GM21526 (cell line): ENCODE results near the gene IKBIP.
"Not testable (repeated sequence)": the region's sequence is repeated elsewhere in the genome, so short reads cannot be mapped to it uniquely, and the experiment has no call there.

Experiments used
- ATAC-seq: cut with Tn5 transposase; IDR thresholded peaks from one replicate; pipeline ENCODE4 v1.9.1; 2021; ENCODE audit warnings: moderate library complexity; ENCODE audit not compliant: unreplicated experiment, low FRiP score

The IKBIP gene

GRCh38 chr12:98638009-98638408 is 6.6 kb downstream of the IKBIP start:
- no peak for ATAC-seq

GRCh38 chr12:98637068-98637467 is 7.5 kb downstream of the IKBIP start:
- no peak for ATAC-seq

GRCh38 chr12:98635657-98636323 is 8.8 kb downstream of the IKBIP start:
- ATAC-seq = peak; percentile 83

- no peak for ATAC-seq
These were observed 25.6 kb downstream of the IKBIP start for GRCh38 chr12:98618952-98619351.

DNA sequence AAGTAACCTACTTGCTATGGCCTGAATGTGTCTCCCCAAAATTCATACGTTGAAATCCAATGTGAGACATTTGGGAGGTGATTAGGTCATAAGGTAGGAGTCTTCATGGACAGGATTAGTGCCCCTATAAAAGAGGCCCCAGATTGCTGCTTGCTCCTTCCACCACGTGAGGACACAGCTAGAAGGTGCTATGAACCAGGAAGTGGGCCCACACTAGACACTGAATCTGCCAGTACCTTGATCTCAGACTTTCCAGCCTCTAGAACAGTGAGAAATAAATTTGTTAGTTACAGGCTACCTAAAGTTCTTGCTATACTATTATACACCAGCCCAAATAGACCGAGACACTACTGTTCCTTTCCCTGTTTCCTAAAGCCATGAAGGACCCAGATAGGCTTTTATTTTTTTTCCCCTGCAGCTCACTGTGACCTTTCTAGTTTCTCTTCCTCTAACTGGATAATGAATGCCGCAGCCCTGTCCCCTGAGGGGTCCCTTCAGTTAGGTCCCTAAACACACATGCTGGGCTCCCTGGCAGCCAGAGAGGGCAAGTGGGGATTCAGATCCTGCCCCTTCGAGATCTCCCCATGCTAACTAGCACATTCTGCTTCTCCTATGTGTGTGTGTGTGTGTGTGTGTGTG is 31.8 kb downstream of the IKBIP start:
- ATAC-seq = peak; percentile 91

DNA sequence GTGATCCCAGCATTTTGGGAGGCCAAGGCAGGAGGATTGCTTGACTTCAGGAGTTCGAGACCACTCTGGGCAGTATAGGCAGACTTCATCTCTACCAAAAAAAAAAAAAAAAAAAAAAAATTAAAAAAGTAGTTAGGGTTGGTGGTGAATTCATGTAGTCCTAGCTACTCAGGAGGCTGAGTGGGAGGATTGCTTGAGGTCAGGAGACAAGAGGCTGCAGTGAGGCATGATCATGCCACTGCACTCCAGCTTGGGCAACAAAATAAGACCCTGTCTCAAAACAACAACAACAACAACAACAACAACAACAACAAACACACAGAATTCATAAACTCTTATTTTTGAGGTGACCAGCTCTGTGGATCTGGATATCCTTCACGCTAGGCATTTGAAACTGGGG is 34.0 kb downstream of the IKBIP start:
- no peak for ATAC-seq

GRCh38 chr12:98606359-98606988 is 38.1 kb downstream of the IKBIP start:
- no peak for ATAC-seq

GRCh38 chr12:98601924-98602323 is 42.7 kb downstream of the IKBIP start:
- ATAC-seq = no peak

DNA sequence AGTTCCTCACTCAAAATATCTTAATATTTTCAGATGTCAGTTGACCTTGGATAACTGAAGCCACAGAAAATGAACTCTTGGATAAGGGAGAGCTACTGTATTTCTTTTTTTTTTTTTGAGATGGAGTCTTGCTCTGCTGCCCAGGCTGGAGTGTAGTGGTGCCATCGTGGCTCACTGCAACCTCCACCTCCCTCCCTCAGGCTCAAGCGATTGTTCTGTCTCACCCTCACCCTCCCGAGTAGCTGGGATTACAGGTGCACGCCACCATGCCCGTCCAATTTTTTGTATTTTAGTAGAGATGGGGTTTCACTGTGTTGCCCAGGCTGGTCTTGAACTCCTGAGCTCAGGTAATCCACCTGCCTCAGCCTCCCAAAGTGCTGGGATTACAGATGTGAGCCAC is 47.3 kb downstream of the IKBIP start:
- ATAC-seq = not testable (repeated sequence)

DNA sequence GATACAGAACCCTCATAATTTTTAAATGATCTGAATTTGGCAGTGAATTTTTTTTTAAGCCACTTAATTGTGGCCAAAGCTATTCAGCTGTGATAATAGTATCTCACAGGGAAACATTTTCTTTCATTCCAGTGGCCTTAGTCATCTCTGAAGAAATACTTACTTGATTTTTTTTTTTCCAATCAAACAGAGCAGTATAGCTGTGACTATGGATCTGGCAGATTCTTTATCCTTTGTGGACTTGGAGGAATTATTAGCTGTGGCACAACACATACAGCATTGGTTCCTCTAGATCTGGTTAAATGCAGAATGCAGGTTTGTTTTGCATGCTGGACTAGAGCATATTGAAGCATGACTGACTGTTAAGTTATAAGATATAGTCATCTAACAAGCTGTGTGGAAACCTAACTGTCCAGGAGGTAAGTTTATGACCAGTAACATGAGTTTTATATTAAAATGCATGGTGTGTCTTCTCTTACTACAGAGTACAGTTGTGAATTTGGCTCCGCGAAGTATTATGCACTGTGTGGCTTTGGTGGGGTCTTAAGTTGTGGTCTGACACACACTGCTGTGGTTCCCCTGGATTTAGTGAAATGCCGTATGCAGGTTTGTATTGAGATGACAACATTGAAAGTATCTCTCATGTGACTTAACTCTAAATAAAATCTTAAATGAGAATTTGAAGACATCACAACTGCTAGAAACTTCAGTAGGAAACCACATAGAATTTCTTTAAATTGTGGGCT is 49.2 kb downstream of the IKBIP start:
- ATAC-seq = no peak

DNA sequence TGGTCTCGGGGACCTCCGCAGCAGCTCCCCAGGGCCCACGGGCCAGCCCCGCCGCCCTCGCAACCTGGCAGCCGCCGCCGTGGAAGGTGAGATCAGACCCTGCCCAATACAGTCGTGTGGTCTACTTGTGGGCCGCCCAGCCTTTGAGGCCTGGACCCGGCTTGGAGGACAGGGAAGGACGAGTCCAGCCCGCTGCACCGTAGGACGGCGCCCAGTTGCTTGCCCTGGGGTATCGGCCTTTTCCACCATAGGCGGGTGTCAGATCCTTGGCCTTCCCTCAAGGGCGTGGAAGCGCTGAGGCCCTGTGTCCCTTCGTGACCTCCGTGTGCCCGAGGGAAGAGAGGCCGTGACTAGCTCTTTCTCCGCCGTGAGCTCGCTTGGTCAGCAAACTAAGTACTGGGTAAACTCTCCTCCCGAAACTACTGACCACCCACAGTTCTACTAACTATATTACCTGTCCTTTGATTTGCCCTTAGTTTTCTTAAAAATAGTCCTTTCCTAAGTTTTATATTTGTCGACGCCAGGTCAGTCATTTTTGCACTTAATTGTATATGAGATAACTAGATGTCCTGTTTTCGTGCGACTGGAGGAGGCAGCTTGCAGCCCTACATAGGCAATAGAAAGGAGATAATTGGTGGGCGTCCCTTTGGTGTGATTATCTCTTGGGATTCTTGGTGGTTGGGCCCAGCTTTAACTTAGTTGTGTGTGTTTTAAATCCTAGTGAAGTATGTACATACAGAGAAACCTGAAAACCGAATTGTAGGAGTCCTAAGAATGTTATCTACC is 50.3 kb downstream of the IKBIP start:
- no peak for ATAC-seq

- ATAC-seq = peak; percentile 99
These were observed 51.1 kb downstream of the IKBIP start, which contains the start of gene SLC25A3 for GRCh38 chr12:98593351-98594049. Gene SLC25A3, plus strand, starts transcription at chr12:98593686. Its CDS starts 293 bp downstream, at chr12:98593979.

DNA sequence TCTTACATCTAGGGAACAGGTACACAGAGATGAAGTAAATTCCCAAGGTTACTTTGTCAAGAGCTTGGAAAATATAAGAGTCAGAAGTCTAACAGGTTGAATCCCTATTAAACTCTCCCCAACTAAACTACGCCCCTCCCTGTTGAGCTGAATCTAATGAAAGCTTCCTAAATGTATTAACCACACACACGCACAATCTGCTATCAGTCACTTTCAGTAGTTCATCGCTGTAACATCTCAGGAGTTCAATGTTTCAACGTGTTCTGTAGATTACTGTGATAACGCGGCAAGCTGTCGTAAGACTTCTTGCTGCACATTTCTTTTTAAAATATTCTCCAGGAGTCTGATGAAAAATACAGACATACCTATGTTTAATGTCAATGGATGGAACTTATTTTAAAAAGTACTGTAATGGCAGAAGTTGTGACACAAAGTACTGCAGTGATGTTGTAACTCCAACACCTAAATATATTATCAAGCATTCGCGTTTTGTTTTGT is 51.7 kb downstream of the IKBIP start:
- ATAC-seq = no peak

- ATAC-seq = no peak
These were observed 53.4 kb downstream of the IKBIP start for GRCh38 chr12:98591209-98591608.

GRCh38 chr12:98587084-98587483 is 57.5 kb downstream of the IKBIP start:
- no peak for ATAC-seq

- no peak for ATAC-seq
These were observed 62.5 kb downstream of the IKBIP start for GRCh38 chr12:98582093-98582492.

DNA sequence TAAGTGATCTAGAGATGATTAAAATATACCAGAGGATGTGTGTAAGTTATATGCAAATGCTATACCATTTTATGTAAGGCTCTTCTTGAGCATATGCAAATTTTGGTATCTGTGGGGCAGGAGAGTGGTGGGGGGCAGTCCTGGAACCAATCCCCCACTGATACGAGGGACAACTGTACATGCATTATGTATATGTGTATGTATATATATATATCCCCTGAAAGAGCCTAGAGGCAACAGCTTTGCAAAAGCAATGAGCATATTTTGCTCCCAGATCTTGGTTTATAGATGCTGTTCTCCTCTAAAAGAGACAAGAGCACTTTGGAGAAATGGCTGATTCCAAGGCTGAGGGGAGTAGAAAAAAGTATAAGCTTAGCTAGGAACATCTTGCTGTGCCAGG is 63.5 kb downstream of the IKBIP start:
- no peak for ATAC-seq

GRCh38 chr12:98580695-98581094 is 63.9 kb downstream of the IKBIP start:
- no peak for ATAC-seq

GRCh38 chr12:98579835-98580234 is 64.8 kb downstream of the IKBIP start:
- no peak for ATAC-seq

DNA sequence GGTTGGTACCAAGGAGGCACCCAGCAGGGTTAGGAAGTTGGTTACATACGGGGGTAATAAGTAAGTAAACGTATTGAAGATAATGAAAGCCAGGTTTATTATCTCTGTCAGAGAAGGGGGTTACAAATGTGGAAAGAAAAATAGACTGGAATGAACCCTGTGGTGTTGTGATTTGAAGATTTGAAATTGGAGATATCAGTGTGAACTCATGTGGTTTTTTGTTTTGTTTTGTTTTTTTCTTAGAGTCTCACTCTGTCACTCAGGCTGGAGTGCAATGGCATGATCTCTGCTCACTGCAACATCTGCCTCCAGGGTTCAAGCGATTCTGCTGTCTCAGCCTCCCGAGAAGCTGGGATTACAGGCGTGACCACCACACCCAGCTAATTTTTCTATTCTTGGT is 65.2 kb downstream of the IKBIP start:
- ATAC-seq = no peak
